GM18519 (cell line): ENCODE data around the gene PNMA6E.
"Not testable (repeated sequence)": the region's sequence is repeated elsewhere in the genome, so short reads cannot be mapped to it uniquely, and the experiment has no call there.

ENCODE experiments used
- ATAC-seq: cut with Tn5 transposase; IDR thresholded peaks from one replicate; pipeline ENCODE4 v1.9.1; 2021; ENCODE audit warnings: mild to moderate bottlenecking, moderate library complexity; ENCODE audit not compliant: unreplicated experiment, low FRiP score

The PNMA6E gene

GRCh38 chrX:153387987-153388721 lies 13.0 kb downstream of the PNMA6E start:
- no peak for ATAC-seq

DNA sequence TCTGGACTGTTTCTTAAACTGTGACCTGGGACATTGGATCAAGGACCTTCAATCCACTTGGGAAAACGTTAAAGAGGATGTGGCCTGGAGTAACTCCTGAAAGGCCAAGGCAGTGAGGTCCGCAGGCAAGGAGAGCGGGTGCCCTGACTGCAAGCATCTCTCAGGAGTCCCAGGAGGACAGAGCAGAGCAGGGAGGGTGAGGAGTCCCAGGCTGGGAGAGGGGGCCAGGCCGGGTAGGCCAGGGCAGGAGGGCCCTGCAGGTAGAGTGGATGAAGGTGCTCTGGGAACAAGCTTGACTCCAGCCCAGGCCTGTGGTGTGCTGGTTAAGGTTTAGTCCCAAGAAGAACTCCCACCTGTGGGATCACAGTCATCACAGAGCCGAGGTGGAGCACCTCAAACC lies 13.8 kb downstream of the PNMA6E start:
- no peak for ATAC-seq

DNA sequence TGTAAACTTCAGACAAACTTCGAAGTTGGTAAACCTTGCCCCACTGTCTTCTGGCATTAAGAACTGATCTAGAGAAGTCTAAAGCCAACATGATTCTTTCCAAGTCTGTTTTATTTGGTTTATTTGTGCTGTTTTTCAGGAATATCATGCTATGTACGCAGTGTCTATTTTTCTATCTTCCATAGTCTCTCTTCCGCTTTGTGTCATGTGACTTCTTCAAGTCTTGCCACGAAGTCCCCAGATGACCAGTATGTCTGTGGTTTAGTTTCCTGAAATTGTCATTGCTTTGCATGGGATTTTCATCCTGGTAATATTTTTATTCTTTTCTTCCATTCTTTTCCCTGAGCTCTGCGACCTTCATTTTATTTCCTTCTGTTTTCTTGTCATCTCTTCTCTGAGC lies 15.1 kb downstream of the PNMA6E start:
- ATAC-seq = no peak

DNA sequence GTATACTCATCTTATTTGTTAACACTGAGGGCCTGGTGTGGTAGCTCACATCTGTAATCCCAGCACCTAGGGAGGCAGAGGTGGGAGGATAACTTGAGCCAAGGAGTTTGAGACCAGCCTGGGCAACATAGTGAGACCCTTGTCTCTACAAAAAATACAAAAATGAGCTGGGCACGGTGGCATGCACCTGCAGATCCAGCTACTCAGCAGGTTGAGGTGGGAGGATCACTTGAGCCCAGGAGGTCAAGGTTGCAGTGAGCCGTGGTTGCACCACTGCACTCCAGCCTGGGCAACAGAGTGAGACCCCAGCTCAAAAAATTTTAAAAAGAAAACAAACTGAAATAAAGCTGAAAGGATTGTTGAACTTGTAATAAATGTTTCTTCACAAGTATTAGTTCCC lies 16.2 kb downstream of the PNMA6E start:
- ATAC-seq = not testable (repeated sequence)

DNA sequence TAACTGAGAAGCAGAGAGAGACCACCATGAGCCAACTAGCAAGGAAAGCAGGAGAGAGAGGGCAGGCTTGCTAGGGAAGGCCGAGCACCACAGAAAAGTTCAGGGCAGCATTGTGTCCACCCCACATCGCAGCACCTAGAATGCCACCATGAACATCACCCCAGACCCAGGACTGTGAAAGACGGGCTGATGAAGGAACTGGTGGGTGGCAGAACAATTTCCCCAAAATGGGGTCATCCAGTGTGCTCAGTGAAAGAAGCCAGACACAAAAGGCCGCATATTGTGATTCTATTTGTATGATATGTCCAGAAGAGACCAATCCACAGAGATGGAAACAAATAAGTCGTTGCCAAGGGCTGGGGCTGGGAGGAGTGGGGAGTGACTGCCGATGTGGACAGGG lies 16.8 kb downstream of the PNMA6E start:
- ATAC-seq = no peak

- no peak for ATAC-seq
Measured at GRCh38 chrX:153382563-153383482, 18.3 kb downstream of the PNMA6E start.

DNA sequence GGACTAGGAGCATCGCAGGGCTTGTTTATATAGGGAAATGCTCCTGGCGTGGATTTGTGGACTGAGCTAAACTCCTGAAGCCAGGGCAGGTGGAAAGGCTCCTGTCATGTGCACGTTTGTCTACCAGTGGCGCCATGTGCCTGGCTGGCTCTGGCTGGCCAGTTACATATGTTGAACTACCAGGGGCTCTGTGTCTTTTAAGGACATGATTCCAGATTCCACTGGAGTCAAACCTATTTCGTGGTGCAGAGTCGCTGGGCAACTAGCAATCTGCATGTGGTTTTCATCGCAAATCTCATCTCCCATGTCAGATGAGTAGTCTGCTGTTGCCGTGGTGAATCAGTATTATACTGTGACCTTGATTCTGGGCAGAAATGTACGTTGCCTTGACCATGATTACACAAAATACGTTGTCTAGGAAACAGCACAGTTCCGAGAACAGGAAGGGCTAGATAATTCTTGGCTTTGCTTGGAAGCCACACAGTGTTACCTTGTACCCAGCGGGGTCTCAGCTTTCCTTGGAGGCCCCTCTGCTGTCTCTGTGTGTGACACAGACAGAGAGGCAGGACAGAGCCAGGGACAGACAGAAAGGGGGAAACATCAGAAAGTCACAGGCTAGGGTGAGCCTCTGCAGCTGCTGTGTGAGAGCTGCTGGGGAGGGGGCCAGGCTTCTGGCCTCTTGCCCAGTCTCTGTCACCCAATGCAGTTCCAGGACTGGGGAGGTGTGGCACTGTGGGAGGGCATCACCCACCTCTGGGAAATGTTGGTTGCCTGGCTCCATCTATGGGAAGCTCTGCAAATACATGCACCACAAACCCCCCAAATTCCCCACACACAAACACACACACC lies 19.2 kb downstream of the PNMA6E start:
- no peak for ATAC-seq

DNA sequence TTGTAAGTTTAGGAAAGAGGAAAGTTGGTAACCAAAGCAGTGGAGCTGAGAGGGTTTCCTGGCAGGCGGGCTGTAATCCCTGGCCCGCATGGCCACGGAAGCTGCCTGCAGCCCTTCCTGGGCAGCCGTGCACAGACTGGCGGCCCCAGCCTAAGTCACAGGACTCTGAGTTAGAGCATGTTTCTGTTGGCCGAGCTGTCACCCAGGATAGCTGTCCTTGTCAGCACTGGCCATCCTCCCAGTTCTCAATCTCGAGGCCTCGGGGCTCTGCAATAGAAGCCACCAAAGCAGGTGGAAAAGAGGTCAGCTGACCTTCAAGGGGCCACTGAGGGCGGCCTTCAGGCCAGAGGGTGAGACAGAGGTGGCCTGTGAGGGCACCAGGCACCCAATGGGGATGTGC lies 20.5 kb downstream of the PNMA6E start:
- no peak for ATAC-seq

DNA sequence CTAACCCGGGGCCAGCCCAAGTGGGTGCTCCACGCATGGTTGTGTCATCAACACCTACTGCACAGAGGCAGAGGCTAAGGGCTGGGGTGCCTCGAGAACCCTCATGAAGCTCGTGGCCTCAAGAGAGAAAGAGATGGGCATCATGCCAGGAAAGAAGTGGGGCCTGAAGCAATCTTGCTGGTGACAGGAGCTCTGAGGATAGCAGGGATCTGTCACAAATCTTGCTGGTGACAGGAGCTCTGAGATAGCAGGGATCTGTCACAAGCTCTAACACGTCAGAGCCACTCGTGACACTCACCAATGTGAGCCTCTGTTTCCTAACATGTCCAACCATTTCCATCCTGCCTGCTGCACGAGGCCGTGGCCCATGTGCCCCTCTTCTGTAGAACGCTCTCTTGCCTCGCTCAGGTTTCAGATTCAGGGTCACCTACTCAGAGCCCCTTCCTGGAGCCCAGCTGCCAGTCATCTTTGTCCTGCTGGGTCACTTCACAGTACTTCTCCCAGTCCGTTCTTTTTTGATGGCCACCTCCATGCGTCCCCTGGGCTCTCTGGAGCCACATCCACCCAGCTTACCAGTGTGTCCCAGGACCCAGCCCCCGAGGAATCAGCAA lies 21.1 kb downstream of the PNMA6E start:
- no peak for ATAC-seq

- ATAC-seq = no peak
Measured at GRCh38 chrX:153379508-153379907, 21.6 kb downstream of the PNMA6E start.

DNA sequence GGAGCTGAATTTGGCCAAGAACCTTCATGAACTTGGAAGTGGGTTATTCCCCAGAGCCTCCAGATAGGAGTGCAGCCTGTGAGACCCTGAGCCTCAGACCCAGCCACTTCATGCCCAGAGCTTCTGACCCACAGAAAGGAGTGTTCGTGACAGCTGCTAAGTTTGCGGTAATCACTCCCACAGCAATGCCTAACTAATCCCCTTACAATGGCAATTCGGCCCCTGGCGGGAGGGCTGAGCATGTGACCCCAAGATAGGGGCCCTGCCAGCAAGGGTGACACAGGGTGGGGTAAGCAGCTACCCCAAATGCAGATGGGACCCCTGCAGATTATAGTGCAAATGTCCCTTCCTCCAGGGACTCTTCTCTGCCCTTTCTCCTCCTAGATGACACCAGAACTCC lies 22.5 kb downstream of the PNMA6E start:
- ATAC-seq = no peak

DNA sequence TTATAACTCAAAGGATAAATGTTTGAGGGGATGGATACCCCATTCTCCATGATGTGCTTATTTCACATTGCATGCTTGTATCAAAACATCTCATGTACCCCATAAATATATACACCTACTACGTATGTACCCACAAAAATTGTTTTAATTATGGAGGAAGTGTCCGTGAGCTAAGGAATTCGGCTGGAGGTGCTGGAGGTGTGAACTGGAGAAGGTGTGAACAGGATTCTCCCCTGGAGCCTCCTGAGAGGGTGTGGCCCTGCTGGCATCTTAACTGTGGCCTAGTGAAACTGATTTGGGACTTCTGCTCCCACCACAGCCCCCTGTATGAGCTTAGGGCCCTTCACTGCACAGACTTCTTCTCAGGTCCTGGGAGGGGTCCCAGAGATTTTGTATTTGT lies 23.4 kb downstream of the PNMA6E start:
- ATAC-seq = no peak

GRCh38 chrX:153375571-153375970 lies 25.6 kb downstream of the PNMA6E start:
- ATAC-seq = no peak

DNA sequence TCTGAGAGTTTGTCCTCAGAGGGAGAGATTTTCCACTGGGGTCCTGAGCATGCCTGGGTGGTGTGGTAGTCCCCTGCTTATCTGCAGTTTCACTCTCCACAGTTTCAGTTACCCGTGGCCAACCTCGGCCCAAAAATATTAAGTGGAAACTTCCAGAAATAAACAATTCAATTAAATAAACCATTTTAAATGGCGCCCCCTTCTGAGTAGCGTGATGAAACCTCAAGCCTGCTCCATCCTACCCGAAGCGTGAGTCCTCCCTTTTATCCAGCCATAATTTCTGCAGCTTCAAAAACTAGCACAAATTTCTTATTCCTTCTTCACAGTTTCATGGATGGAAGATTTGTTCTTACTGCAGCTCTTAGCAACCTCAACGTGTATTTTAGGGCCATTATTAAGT lies 26.7 kb downstream of the PNMA6E start:
- no peak for ATAC-seq

- no peak for ATAC-seq
Measured at GRCh38 chrX:153372949-153373348, 28.2 kb downstream of the PNMA6E start.

DNA sequence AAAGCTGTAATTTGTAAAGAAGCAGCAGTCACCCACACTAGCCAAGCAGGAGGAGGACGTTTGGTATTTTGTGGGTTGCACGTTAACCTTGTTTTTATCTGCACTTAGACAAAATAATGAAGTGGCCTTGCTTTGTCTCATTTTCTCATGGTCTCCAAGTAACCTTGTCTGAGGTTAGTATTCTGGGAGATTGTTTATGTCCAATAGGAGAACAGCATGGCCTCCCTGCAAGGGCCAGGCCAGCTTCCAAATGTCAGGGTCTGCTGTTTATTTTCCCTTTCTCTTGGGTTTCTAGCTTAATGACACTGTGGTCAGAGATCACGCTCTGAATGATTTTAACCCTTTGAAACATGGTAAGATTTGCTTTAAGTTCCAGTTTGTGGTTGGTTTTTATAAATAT lies 29.9 kb downstream of the PNMA6E start:
- ATAC-seq = no peak

DNA sequence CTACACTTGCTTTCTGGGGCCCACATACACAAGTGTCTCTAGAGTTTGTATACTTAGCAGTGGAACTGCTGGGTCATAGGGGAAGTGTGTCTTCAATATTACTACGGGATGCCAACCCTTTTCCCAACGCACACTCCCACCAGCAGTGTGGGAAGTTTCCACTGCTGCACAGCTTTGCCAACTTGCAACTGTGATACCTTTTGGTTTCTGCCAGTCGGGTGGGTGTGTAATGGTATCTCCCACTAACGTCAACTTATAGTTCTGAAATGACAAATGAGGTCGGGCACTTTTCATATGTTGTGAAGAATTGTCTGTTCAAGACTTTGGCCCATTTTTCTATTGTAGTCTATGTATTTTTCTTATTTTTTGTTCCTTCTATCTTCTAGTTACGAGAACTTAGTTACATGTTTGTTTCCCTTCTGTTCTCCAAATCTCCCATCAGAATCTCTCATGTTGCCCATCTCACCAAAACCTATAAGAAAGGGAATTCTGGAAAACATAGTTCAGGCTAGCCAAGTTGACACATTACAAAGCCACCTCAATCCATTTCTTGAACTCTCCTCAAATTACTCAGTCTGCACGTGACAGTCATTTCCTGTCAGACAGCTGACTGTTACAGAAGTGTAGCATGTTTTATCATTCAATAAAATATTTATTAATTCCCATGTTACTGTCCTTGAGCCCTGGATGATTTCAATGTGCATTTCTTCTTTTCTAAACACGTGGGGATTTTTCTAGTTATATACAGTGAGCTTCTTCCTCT lies 30.7 kb downstream of the PNMA6E start:
- ATAC-seq = no peak

DNA sequence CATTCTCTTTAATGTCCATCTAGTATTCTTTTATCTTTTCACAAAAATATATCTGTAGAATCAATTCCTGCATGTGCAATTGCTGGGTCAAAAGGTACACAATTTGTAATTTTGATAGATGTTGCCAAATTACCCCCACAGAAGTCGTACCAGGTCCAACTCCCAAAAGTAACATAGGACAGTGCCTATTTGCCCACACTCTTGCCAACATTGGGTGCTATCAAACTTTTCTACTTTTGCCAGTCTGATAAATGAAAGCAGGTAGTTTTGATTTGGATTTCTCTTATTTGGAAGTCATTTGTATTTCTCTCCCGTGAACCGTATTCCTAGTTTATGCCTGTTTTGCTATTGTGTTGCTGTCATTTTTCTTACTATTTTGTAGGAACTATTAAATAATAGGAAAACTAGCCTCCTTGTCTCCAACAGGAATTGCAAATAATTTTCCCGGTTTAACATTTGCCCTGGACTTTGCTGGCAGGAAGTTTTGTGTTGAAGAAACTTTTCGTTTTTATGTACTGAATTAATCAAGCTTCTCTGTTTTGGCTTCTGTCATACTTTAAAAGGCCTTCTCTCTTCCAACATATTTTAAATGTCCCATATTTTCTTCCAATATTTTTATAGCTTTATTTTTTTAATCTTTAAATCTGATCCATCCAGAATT lies 34.1 kb downstream of the PNMA6E start:
- no peak for ATAC-seq

GRCh38 chrX:153366119-153366518 lies 35.0 kb downstream of the PNMA6E start:
- no peak for ATAC-seq
